AG10803 (cell line): ENCODE data around the gene NOC2L.

ENCODE experiments used
- DNase-seq: peaks from one replicate; pipeline ENCODE4 v3.0.0; 2010; ENCODE audit warnings: low read depth
- H3K4me3 ChIP-seq: 2 replicates; pipeline ENCODE4 v1.5.1; 2011; ENCODE audit warnings: mild to moderate bottlenecking, low read length, control low read depth
- CTCF ChIP-seq: conservative IDR thresholded peaks from 2 replicates; pipeline ENCODE4 v1.5.1; 2011; ENCODE audit warnings: mild to moderate bottlenecking, low read length, control low read depth, inconsistent platforms

Gene NOC2L

GRCh38 chr1:920521-920920 lies 38.5 kb downstream of the NOC2L start:
- no peak for DNase-seq
- no peak for TF ChIP-seq CTCF
- no peak overlapping the region for H3K4me3 ChIP-seq

GRCh38 chr1:920010-920409 lies 39.0 kb downstream of the NOC2L start:
- no peak for DNase-seq
- no peak overlapping the region for H3K4me3 ChIP-seq

DNA sequence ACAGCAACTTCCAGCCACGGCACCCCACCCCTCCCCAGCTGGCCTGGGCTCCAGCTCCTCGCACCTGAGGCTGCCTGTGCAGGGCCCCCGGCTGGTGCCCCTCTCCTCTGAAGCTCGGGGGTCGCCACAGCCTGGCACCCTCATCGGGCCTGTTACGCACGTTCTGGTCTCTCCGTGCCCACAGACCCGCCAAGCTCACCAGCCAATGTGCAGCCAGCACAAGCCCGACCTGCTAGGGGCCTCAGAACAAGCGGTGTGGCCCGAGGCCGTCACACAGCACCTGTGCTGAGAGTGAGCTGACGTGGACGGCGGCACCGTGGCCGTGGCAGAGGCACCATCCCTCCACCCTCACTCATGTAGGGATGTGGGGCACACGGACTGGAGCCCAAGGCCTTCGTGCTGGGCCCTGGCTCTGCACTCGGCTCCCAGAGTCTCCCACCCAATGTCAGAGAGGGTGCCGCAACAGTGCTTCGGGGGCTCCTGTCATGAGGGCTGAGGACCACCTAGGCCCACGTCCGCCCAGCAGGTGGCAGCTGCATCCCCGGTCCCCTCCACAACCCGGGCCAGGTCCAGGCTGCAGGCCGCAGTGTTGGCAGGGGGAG lies 39.7 kb downstream of the NOC2L start:
- H3K4me3 ChIP-seq, result no peak overlapping the region
- no peak for DNase-seq
- TF ChIP-seq CTCF, result no peak

More at GRCh38 chr1:920010-920409, 39.0 kb downstream of the NOC2L start:
- TF ChIP-seq CTCF, result no peak

- no peak overlapping the region for H3K4me3 ChIP-seq
- no peak for TF ChIP-seq CTCF
- no peak for DNase-seq
These were observed 40.2 kb downstream of the NOC2L start for GRCh38 chr1:918843-919242.

- no peak for DNase-seq
- no peak for TF ChIP-seq CTCF
- H3K4me3 ChIP-seq, result no peak overlapping the region
These were observed 40.7 kb downstream of the NOC2L start for GRCh38 chr1:918353-918752.

DNA sequence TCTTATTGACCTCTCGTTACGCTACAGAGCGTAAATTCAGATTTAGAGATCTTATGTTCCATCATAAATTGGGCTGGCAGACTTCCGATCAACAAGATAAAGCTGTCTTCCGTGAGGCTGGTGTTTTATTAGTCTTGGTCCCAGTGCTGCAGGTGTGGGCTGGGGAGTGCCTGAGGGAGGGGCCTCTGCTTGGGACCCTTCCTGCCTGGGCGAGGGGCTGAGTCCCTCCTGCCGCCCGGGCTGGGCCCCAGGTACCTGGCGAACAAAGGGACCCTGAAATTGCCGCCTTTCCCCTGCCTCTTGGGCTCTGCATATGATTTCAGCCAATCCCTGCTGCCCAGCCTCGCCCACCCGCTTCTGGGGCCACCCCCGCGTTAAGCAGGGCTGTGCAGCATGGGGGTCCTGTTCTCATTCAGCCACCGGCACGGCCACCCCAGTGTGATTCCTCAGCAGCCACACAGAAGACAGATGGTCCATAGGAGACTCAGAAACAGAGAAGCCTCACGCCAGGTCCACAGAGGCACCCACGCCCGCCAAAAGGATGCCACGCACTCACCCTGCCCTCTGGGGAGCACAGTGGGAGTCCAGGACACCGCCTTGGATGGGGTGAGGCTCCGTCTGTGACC lies 41.5 kb downstream of the NOC2L start:
- TF ChIP-seq CTCF, result no peak
- no peak for DNase-seq

GRCh38 chr1:917076-917459 lies 42.0 kb downstream of the NOC2L start:
- DNase-seq, result no peak
- TF ChIP-seq CTCF, result no peak
- H3K4me3 ChIP-seq, result no peak overlapping the region

More for the DNA sequence above, 41.5 kb downstream of the NOC2L start:
- no peak overlapping the region for H3K4me3 ChIP-seq
